ENCODE measurements around the gene ARPC1B. TPM values are rescaled to one million over a fixed set of nuclear protein-coding genes. Genes with fewer than 3 reads are reported as not detected.
"Not testable (repeated sequence)": the region's sequence is repeated elsewhere in the genome, so short reads cannot be mapped to it uniquely, and the experiment has no call there.

ARPC1B gene
- total RNA-seq, 2 donors from 2014 or later: 60.0 to 131 TPM

- no peaks in the 10 kb centered on the region for H3K9me3 ChIP-seq
- intact Hi-C loops (cut with DNase I): no loop called here
- no peaks in the 10 kb centered on the region for H3K4me1 ChIP-seq
- 96 to 98% methylated on average over 5 of the region's 5 CpGs for WGBS, 2 donors
- H3K27me3 ChIP-seq: no peaks in the 10 kb centered on the region
- no peak for DNase-seq
- TF ChIP-seq POLR2A (IDR thresholded peaks at IDR 0.05) (no peak), CTCF (IDR thresholded peaks at IDR 0.05) (no peak)
- H3K27ac ChIP-seq: no peak overlapping the region
- peaks cover 16 to 42% of the 10 kb centered on the region in 2 donors for H3K36me3 ChIP-seq (replicated peaks in 1 of 2; ENCODE audit: insufficient read depth in 1 of 2, low read depth in 2 of 2)
- no peak overlapping the region for H3K4me3 ChIP-seq
- ATAC-seq: no peak
These were observed 22.3 kb upstream of the ARPC1B start for GRCh38 chr7:99352247-99352646.

GRCh38 chr7:99355098-99355497, 19.4 kb upstream of the ARPC1B start:
- Histone ChIP-seq H3K9me3 (no peaks in the 10 kb centered on the region), H3K4me3 (no peak overlapping the region), H3K36me3 (replicated peaks in 1 of 2; ENCODE audit: insufficient read depth in 1 of 2, low read depth in 2 of 2) (peaks cover 22 to 45% of the 10 kb centered on the region in 2 donors), H3K27me3 (no peaks in the 10 kb centered on the region), H3K4me1 (no peaks in the 10 kb centered on the region), H3K27ac (no peak overlapping the region)
- no peak for TF ChIP-seq CTCF (IDR thresholded peaks at IDR 0.05)
- TF ChIP-seq POLR2A (IDR thresholded peaks at IDR 0.05): no peak
- intact Hi-C loops (cut with DNase I): no loop called here
- 94 to 96% methylated on average over 6 to 7 of the region's 7 CpGs for WGBS, 2 donors
- no peak for ATAC-seq
- no peak for DNase-seq

- 90 to 92% methylated on average over 13 to 16 of the region's 16 CpGs for WGBS, 2 donors
These were observed 16.6 kb upstream of the ARPC1B start for GRCh38 chr7:99357701-99358490.

GRCh38 chr7:99358521-99358920, 16.0 kb upstream of the ARPC1B start:
- WGBS, 2 donors: 87 to 97% methylated on average over 15 of the region's 15 CpGs
- H3K27ac ChIP-seq; intact Hi-C loops (cut with DNase I); H3K4me3 ChIP-seq; H3K27me3 ChIP-seq; ATAC-seq; DNase-seq; H3K4me1 ChIP-seq; H3K9me3 ChIP-seq: not testable (repeated sequence)
- peaks cover 10 to 40% of the 10 kb centered on the region in 2 donors for H3K36me3 ChIP-seq (replicated peaks in 1 of 2; ENCODE audit: insufficient read depth in 1 of 2, low read depth in 2 of 2)

More at GRCh38 chr7:99357701-99358490, 16.6 kb upstream of the ARPC1B start:
- H3K27ac ChIP-seq: no peak overlapping the region
- no peak for DNase-seq
- no peaks in the 10 kb centered on the region for H3K27me3 ChIP-seq
- peaks cover 10 to 38% of the 10 kb centered on the region in 2 donors for H3K36me3 ChIP-seq (replicated peaks in 1 of 2; ENCODE audit: insufficient read depth in 1 of 2, low read depth in 2 of 2)
- no peak for ATAC-seq
- no peak for TF ChIP-seq CTCF (IDR thresholded peaks at IDR 0.05)
- TF ChIP-seq POLR2A (IDR thresholded peaks at IDR 0.05): no peak
- H3K4me3 ChIP-seq: no peak overlapping the region
- no peaks in the 10 kb centered on the region for H3K4me1 ChIP-seq
- intact Hi-C loops (cut with DNase I): no loop called here
- no peaks in the 10 kb centered on the region for H3K9me3 ChIP-seq

GRCh38 chr7:99359465-99360154, 14.9 kb upstream of the ARPC1B start:
- no peaks in the 10 kb centered on the region for H3K27me3 ChIP-seq
- WGBS, 2 donors: 87 to 92% methylated on average over 21 to 22 of the region's 22 CpGs
- TF ChIP-seq CTCF (IDR thresholded peaks at IDR 0.05): no peak
- TF ChIP-seq POLR2A (IDR thresholded peaks at IDR 0.05): no peak
- no peaks in the 10 kb centered on the region for H3K4me1 ChIP-seq
- intact Hi-C loops (cut with DNase I): no loop called here
- ATAC-seq: no peak
- H3K4me3 ChIP-seq: no peak overlapping the region
- H3K27ac ChIP-seq: no peak overlapping the region
- no peaks in the 10 kb centered on the region for H3K9me3 ChIP-seq
- DNase-seq: no peak
- H3K36me3 ChIP-seq (replicated peaks in 1 of 2; ENCODE audit: insufficient read depth in 1 of 2, low read depth in 2 of 2): peaks cover 8 to 40% of the 10 kb centered on the region in 2 donors

All from body of pancreas (tissue), 4 donors.